ENCODE data around the gene TCTA.

TCTA gene

GRCh38 chr3:49412632-49413337 is 562 bp downstream of the TCTA start:
- no peaks in the 10 kb centered on the region for H3K27me3 ChIP-seq (ENCODE audit: control insufficient read depth, insufficient read depth, low read length)
- H3K36me3 ChIP-seq (ENCODE audit: control insufficient read depth, insufficient read depth, low read length): peaks cover 6% of the 10 kb centered on the region
- H3K4me3 ChIP-seq (ENCODE audit: low read depth, low read length): peak overlapping the region; percentile 95
- H3K4me1 ChIP-seq (ENCODE audit: control insufficient read depth, insufficient read depth, low read length): peaks cover 19% of the 10 kb centered on the region
- peak overlapping the region; percentile 88 for H3K9ac ChIP-seq (ENCODE audit: low read depth, low read length)
- H3K9me3 ChIP-seq (ENCODE audit: control insufficient read depth, insufficient read depth, low read length): no peaks in the 10 kb centered on the region

DNA sequence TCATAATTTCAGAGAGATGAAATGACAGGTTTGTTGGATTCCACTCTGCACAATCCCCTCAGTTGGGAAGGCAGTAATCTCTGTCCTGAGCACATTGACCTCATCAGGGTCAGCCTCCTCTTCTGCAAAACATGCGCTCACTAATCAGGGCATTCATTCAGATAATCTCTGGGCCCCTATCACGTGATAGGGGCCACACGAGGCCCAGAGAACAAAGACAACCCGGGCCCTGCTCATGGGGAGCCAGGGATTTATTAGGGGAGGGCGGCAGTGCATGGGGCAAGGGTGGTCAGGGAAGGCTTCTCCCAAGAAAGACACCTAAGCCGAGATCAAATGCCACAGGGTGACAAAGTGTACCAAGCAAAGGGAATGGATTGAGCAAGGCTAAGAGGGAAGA is 1.1 kb downstream of the TCTA start:
- H3K4me1 ChIP-seq (ENCODE audit: control insufficient read depth, insufficient read depth, low read length): peaks cover 19% of the 10 kb centered on the region
- H3K36me3 ChIP-seq (ENCODE audit: control insufficient read depth, insufficient read depth, low read length): peaks cover 6% of the 10 kb centered on the region
- H3K27me3 ChIP-seq (ENCODE audit: control insufficient read depth, insufficient read depth, low read length): no peaks in the 10 kb centered on the region
- no peak overlapping the region for H3K9ac ChIP-seq (ENCODE audit: low read depth, low read length)
- no peaks in the 10 kb centered on the region for H3K9me3 ChIP-seq (ENCODE audit: control insufficient read depth, insufficient read depth, low read length)
- H3K4me3 ChIP-seq (ENCODE audit: low read depth, low read length): peak overlapping the region; percentile 95

GRCh38 chr3:49414753-49415152 is 2.5 kb downstream of the TCTA start:
- Histone ChIP-seq H3K9me3 (ENCODE audit: control insufficient read depth, insufficient read depth, low read length) (no peaks in the 10 kb centered on the region), H3K36me3 (ENCODE audit: control insufficient read depth, insufficient read depth, low read length) (peaks cover 9% of the 10 kb centered on the region), H3K27me3 (ENCODE audit: control insufficient read depth, insufficient read depth, low read length) (no peaks in the 10 kb centered on the region), H3K4me1 (ENCODE audit: control insufficient read depth, insufficient read depth, low read length) (peaks cover 18% of the 10 kb centered on the region), H3K4me3 (ENCODE audit: low read depth, low read length) (no peak overlapping the region), H3K9ac (ENCODE audit: low read depth, low read length) (no peak overlapping the region)

GRCh38 chr3:49415931-49416601 is 3.8 kb downstream of the TCTA start:
- no peak overlapping the region for H3K4me3 ChIP-seq (ENCODE audit: low read depth, low read length)

GRCh38 chr3:49416867-49417266 is 4.6 kb downstream of the TCTA start:
- no peak overlapping the region for H3K4me3 ChIP-seq (ENCODE audit: low read depth, low read length)
- H3K4me1 ChIP-seq (ENCODE audit: control insufficient read depth, insufficient read depth, low read length): peaks cover 16% of the 10 kb centered on the region
- no peak overlapping the region for H3K9ac ChIP-seq (ENCODE audit: low read depth, low read length)
- no peaks in the 10 kb centered on the region for H3K27me3 ChIP-seq (ENCODE audit: control insufficient read depth, insufficient read depth, low read length)
- H3K36me3 ChIP-seq (ENCODE audit: control insufficient read depth, insufficient read depth, low read length): peaks cover 7% of the 10 kb centered on the region
- no peaks in the 10 kb centered on the region for H3K9me3 ChIP-seq (ENCODE audit: control insufficient read depth, insufficient read depth, low read length)

More at GRCh38 chr3:49415931-49416601, 3.8 kb downstream of the TCTA start:
- Histone ChIP-seq H3K9me3 (ENCODE audit: control insufficient read depth, insufficient read depth, low read length) (no peaks in the 10 kb centered on the region), H3K4me1 (ENCODE audit: control insufficient read depth, insufficient read depth, low read length) (peaks cover 11% of the 10 kb centered on the region), H3K9ac (ENCODE audit: low read depth, low read length) (no peak overlapping the region), H3K27me3 (ENCODE audit: control insufficient read depth, insufficient read depth, low read length) (no peaks in the 10 kb centered on the region), H3K36me3 (ENCODE audit: control insufficient read depth, insufficient read depth, low read length) (peaks cover 9% of the 10 kb centered on the region)

DNA sequence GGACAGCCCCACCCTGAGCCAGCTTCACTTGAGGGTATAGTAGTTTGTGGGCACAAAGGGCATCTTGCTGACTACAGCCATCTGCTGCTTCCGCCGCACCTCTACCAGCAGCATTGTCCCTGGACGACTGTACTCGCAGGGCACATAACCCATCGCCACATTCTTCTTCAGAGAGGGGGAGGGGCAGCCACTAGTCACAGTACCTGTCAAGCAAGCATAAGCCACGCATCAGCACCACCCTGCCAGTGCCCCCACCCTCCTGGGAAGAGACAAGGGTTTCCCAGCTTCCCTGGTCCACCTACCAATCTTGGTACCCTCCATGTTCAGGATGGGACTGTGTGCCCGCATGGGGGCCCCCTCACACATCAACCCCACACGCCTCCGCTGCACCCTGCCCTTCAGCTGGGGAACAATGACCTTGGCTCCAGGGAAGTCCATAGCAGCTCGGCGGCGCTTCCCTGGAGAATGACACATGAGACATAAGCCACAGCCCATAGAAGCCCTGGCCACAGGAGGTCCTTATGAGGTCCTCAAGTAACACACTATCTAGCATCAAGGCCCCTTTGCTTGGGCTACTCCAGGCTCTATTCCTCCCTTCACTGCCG is 5.4 kb downstream of the TCTA start:
- Histone ChIP-seq H3K36me3 (ENCODE audit: control insufficient read depth, insufficient read depth, low read length) (peaks cover 7% of the 10 kb centered on the region), H3K4me3 (ENCODE audit: low read depth, low read length) (no peak overlapping the region), H3K4me1 (ENCODE audit: control insufficient read depth, insufficient read depth, low read length) (peaks cover 19% of the 10 kb centered on the region), H3K9ac (ENCODE audit: low read depth, low read length) (no peak overlapping the region), H3K9me3 (ENCODE audit: control insufficient read depth, insufficient read depth, low read length) (no peaks in the 10 kb centered on the region), H3K27me3 (ENCODE audit: control insufficient read depth, insufficient read depth, low read length) (no peaks in the 10 kb centered on the region)

GRCh38 chr3:49421890-49422378 is 9.7 kb downstream of the TCTA start:
- Histone ChIP-seq H3K9ac (ENCODE audit: low read depth, low read length) (peak overlapping the region; percentile 88), H3K27me3 (ENCODE audit: control insufficient read depth, insufficient read depth, low read length) (no peaks in the 10 kb centered on the region), H3K36me3 (ENCODE audit: control insufficient read depth, insufficient read depth, low read length) (peaks cover 8% of the 10 kb centered on the region), H3K4me3 (ENCODE audit: low read depth, low read length) (peak overlapping the region; percentile 91), H3K9me3 (ENCODE audit: control insufficient read depth, insufficient read depth, low read length) (no peaks in the 10 kb centered on the region), H3K4me1 (ENCODE audit: control insufficient read depth, insufficient read depth, low read length) (peaks cover 14% of the 10 kb centered on the region)

GRCh38 chr3:49422379-49423248 is 10.4 kb downstream of the TCTA start, which contains the start of gene AMT:
Gene AMT (minus strand): TSS chr3:49422473. CDS start chr3:49422450, 23 bp downstream.
- H3K27me3 ChIP-seq (ENCODE audit: control insufficient read depth, insufficient read depth, low read length): no peaks in the 10 kb centered on the region
- H3K4me3 ChIP-seq (ENCODE audit: low read depth, low read length): peak within 1 kb of the TSS; percentile 91
- peaks cover 8% of the 10 kb centered on the region for H3K36me3 ChIP-seq (ENCODE audit: control insufficient read depth, insufficient read depth, low read length)
- H3K9ac ChIP-seq (ENCODE audit: low read depth, low read length): peak within 1 kb of the TSS; percentile 88
- H3K4me1 ChIP-seq (ENCODE audit: control insufficient read depth, insufficient read depth, low read length): peaks cover 11% of the 10 kb centered on the region
- no peaks in the 10 kb centered on the region for H3K9me3 ChIP-seq (ENCODE audit: control insufficient read depth, insufficient read depth, low read length)

DNA sequence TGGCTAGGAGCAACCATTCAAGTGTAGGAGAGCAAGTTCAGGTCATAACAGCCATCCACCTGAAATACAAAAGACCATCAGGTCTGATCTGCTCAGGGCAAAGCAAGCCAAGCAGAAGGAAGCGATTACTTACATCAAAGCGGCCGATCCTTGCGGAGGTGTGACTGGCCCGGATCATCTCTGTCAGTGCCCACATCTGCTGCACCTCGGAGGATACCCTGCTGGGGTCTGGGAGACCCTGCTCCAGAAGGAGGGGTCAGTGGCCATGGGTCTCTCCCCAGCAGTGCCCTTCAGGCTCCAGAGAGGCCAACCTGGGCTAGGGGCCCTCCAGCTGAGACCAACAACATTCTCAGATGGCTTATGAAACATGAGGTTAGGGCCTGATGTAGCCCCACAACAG is 12.6 kb downstream of the TCTA start:
- H3K9ac ChIP-seq (ENCODE audit: low read depth, low read length): no peak overlapping the region
- H3K4me3 ChIP-seq (ENCODE audit: low read depth, low read length): no peak overlapping the region
- H3K36me3 ChIP-seq (ENCODE audit: control insufficient read depth, insufficient read depth, low read length): peaks cover 6% of the 10 kb centered on the region
- no peaks in the 10 kb centered on the region for H3K27me3 ChIP-seq (ENCODE audit: control insufficient read depth, insufficient read depth, low read length)
- H3K9me3 ChIP-seq (ENCODE audit: control insufficient read depth, insufficient read depth, low read length): no peaks in the 10 kb centered on the region
- H3K4me1 ChIP-seq (ENCODE audit: control insufficient read depth, insufficient read depth, low read length): peaks cover 11% of the 10 kb centered on the region

- H3K36me3 ChIP-seq (ENCODE audit: control insufficient read depth, insufficient read depth, low read length): peaks cover 6% of the 10 kb centered on the region
- H3K27me3 ChIP-seq (ENCODE audit: control insufficient read depth, insufficient read depth, low read length): no peaks in the 10 kb centered on the region
- H3K9me3 ChIP-seq (ENCODE audit: control insufficient read depth, insufficient read depth, low read length): no peaks in the 10 kb centered on the region
- no peak overlapping the region for H3K4me3 ChIP-seq (ENCODE audit: low read depth, low read length)
- no peak overlapping the region for H3K9ac ChIP-seq (ENCODE audit: low read depth, low read length)
- H3K4me1 ChIP-seq (ENCODE audit: control insufficient read depth, insufficient read depth, low read length): peaks cover 3% of the 10 kb centered on the region
Measured at GRCh38 chr3:49427586-49427985, 15.4 kb downstream of the TCTA start.

- Histone ChIP-seq H3K27me3 (ENCODE audit: control insufficient read depth, insufficient read depth, low read length) (no peaks in the 10 kb centered on the region), H3K4me1 (ENCODE audit: control insufficient read depth, insufficient read depth, low read length) (no peaks in the 10 kb centered on the region), H3K36me3 (ENCODE audit: control insufficient read depth, insufficient read depth, low read length) (peaks cover 6% of the 10 kb centered on the region), H3K4me3 (ENCODE audit: low read depth, low read length) (peak overlapping the region; percentile 81), H3K9ac (ENCODE audit: low read depth, low read length) (peak overlapping the region; percentile 60), H3K9me3 (ENCODE audit: control insufficient read depth, insufficient read depth, low read length) (no peaks in the 10 kb centered on the region)
Measured at GRCh38 chr3:49428752-49429080, 16.5 kb downstream of the TCTA start.
